ENCODE results near the gene PDGFB. TPM values are rescaled to one million over a fixed set of nuclear protein-coding genes. Genes with fewer than 3 reads are reported as not detected.

The PDGFB gene
- total RNA-seq, 4 donors from 2014 or later = 11.6 to 33.1 (median 14.6) TPM

DNA sequence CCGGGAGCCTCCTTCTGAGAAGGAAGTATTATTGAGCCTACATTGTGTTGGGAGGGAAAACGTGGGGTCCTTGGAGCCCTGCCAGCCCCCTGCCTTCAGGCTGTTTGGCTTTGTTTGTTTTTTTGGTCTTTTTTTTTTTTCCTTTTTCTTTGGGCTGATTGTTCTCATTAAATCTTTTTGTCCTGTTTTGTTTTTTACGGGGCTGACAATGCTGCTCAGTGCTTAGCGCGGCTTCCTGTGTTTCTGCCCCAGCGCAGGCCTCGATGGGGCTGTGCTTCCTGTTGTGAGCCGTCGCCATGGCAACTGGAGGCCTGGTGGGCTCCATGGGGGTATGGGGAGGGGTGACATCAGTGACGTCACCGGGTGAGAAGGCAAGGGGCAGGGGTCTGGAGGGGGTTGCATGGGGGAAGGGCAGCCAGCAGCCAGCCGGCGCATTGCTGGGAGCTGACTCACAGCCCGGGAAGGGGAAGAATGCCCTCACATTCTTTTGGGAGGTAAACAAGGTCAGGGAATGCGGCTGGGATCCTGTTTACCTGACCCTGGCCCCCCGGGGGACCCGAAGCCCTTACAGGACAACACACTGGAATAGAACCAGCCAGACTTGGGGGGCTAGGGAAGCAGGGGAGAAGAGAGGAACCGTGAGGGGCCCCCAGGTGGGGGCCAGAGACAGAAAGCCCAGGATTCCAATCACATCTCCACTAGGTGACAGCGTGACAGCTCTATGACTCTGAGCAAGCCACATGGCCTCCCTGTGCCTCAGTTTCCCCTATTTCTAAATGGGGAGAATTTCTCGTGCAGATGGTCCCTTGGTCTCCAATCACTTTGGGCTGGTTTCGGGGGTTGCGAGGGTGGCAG, 70.1 kb downstream of the PDGFB start:
- peak; percentile 45 for ATAC-seq (ENCODE audit: low FRiP score)
- TF ChIP-seq, protein P1, sequence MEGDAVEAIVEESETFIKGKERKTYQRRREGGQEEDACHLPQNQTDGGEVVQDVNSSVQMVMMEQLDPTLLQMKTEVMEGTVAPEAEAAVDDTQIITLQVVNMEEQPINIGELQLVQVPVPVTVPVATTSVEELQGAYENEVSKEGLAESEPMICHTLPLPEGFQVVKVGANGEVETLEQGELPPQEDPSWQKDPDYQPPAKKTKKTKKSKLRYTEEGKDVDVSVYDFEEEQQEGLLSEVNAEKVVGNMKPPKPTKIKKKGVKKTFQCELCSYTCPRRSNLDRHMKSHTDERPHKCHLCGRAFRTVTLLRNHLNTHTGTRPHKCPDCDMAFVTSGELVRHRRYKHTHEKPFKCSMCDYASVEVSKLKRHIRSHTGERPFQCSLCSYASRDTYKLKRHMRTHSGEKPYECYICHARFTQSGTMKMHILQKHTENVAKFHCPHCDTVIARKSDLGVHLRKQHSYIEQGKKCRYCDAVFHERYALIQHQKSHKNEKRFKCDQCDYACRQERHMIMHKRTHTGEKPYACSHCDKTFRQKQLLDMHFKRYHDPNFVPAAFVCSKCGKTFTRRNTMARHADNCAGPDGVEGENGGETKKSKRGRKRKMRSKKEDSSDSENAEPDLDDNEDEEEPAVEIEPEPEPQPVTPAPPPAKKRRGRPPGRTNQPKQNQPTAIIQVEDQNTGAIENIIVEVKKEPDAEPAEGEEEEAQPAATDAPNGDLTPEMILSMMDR (IDR thresholded peaks at IDR 0.05) = no peak
- DNase-seq (ENCODE audit: low spot score) = peak; percentile 76

DNA sequence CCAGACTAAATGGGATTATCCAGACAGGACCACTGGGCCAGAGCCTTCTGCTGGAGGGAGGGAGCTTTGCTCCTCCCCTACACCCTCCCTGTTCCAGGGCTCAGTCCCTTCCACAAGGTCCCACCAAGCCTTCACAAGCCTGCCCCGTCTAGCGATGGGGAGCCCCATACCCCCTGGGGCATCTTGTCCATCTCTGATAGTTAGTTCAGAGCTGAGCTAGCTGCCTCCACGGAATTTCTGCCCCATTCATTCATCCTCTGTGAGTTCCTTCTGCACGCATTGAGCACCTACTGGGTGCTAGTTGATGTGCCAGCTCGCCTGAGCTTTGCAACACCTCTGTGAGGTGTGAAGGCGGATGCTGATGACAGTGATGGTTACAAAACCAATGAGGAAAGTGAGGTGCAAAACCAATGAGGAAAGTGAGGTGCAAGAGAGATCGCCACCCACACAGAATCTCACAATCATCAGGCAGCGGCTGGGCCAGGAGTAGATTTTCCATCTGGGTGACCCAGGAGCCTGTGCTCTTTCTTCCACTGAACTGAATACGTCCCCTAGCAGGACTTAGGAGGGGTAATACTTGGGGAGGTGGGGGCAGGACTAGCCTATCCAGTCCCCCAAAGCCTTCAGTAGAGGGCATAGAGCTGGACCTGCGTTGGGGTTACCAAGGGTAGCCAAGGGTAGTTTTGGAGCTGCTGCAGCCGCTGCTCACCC, 70.8 kb downstream of the PDGFB start:
- TF ChIP-seq, protein P1 (IDR thresholded peaks at IDR 0.05) = no peak
- no peak for ATAC-seq (ENCODE audit: low FRiP score)

More for the DNA sequence above, 70.8 kb downstream of the PDGFB start:
- DNase-seq (ENCODE audit: low spot score) = no peak

Other genes with a start within 250 kb of the PDGFB start
- 10 to 100 TPM in 1 of 4 donors, 1 to 10 TPM in 3; 5.8 to 11.0 (median 7.8) TPM for gene APOBEC3C, start 230.7 kb downstream of the PDGFB start, total RNA-seq
- gene APOBEC3D, start 223.9 kb downstream of the PDGFB start, total RNA-seq = 1 to 10 TPM in 2 of 4 donors, under 1 TPM in 2; 0.65 to 6.3 (median 1.1) TPM
- 1 to 10 TPM; 1.8 to 9.0 (median 2.6) TPM for gene APOBEC3F, start 204.1 kb downstream of the PDGFB start, total RNA-seq
- 10 to 100 TPM in 1 of 4 donors, 1 to 10 TPM in 3; 5.5 to 20.3 (median 6.7) TPM for gene APOBEC3G, start 167.7 kb downstream of the PDGFB start, total RNA-seq
- gene APOBEC3H, start 147.7 kb downstream of the PDGFB start, total RNA-seq = under 1 TPM in 2 of 4 donors, not detected in 2; 0.63 to 0.95 TPM
- gene CBX7, start 92.3 kb downstream of the PDGFB start, total RNA-seq = 10 to 100 TPM; 22.6 to 74.9 (median 30.8) TPM
- 1,000 to 10,000 TPM; 1,543 to 2,117 (median 1,973) TPM for gene RPL3, start 74.6 kb upstream of the PDGFB start, total RNA-seq
- 10 to 100 TPM in 2 of 4 donors, 1 to 10 TPM in 2; 4.4 to 11.0 (median 9.9) TPM for gene SYNGR1, start 105.0 kb upstream of the PDGFB start, total RNA-seq
- gene TAB1, start 154.8 kb upstream of the PDGFB start, total RNA-seq = 10 to 100 TPM in 3 of 4 donors, 1 to 10 TPM in 1; 7.6 to 14.5 (median 11.1) TPM
- gene MGAT3, start 212.0 kb upstream of the PDGFB start, total RNA-seq = 10 to 100 TPM in 2 of 4 donors, 1 to 10 TPM in 2; 4.1 to 23.5 (median 9.9) TPM